Nephron (organoid): ENCODE measurements around the gene PLPP3.

ENCODE experiments used
- H3K27ac Mint-ChIP-seq, 3 experiments: 2 replicates each; pipeline ENCODE4 v1.8.0; 2020; ENCODE audit warnings: mixed read lengths in 3 of 3, mild to moderate bottlenecking in 2 of 3, moderate library complexity in 1 of 3
- H3K27me3 Mint-ChIP-seq: 2 replicates; pipeline ENCODE4 v1.8.0; 2021; ENCODE audit warnings: low read depth, mild to moderate bottlenecking, moderate library complexity, mixed read lengths
- H3K36me3 Mint-ChIP-seq: 2 replicates; pipeline ENCODE4 v1.8.0; 2020; ENCODE audit warnings: low read depth, mixed read lengths
- H3K4me1 Mint-ChIP-seq: 2 replicates; pipeline ENCODE4 v1.8.0; 2020; ENCODE audit warnings: mixed read lengths
- H3K4me3 Mint-ChIP-seq, 3 experiments: 2 replicates each; pipeline ENCODE4 v1.8.0; 2020; ENCODE audit warnings: mild to moderate bottlenecking in 3 of 3, mixed read lengths in 3 of 3, moderate library complexity in 2 of 3
- H3K9me3 Mint-ChIP-seq: 2 replicates; pipeline ENCODE4 v1.8.0; 2020; ENCODE audit warnings: mixed read lengths
- TF ChIP-seq, protein P1 (sequence below), 3 experiments: fragments of 200-600 bp; sonication (generic); IDR thresholded peaks; one replicate each; pipeline ENCODE4 v1.5.0; 2021; ENCODE audit warnings: antibody characterized with exemption in 3 of 3; ENCODE audit not compliant: unreplicated experiment in 3 of 3

Gene PLPP3

DNA sequence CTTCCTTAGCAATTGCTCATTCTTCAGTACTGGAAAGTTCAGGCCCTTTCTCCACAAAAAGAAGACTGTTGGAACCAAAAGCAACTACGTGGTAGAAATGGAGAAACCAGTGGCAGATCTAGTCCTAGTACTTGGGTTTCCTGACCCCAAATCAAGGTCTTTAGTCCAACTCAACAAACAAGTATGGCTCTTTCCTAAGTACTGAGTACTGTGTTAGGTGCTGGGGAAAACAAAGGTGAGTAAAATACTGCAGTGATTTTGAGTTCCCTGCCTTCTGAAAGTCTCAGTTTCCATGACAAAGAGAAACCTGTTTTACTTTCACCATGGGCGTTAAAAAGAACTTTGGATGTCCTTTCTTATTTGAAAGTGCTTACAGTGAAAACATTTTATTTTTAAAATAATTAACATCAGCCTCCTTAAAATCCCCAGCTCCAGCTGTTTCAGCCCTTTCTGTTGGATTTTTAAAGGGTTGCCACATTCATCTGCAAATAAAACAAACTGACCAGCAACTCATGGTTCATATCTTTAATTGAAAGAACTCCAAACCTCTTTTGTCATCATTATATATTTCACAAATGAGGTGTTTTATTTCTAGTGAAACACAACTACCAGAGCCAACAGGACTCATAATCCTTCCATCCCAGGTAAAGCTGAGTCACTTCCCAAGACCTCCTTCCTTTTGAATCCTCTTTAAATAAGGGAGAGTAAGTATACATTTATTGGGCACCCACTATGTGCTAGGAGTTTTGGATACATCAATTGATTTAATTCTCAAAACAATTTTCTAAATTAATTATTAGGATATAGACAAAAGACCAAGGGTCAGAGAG lies 35.4 kb downstream of the PLPP3 start:
- Mint-ChIP-seq H3K36me3 (peaks cover 25% of the 10 kb centered on the region), H3K4me1 (peaks cover 67% of the 10 kb centered on the region)

DNA sequence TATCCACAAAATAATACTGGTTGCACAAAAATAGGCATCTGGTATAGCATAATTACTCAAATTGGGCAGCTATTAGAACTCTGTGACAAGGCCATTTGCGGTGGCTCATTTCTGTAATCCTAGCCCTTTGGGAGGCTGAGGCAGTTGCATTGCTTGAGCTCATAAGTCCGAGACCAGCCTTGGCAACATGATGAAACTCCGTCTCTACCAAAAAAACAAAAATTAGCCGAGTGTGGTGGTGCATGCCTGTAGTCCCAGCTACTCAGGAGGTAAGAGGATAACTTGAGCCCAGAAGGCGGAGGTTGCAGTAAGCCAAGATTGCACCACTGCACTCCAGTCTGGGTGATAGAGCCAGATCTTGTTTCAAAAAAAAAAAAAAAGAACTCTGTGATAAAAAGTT lies 36.7 kb downstream of the PLPP3 start:
- TF ChIP-seq, protein P1, sequence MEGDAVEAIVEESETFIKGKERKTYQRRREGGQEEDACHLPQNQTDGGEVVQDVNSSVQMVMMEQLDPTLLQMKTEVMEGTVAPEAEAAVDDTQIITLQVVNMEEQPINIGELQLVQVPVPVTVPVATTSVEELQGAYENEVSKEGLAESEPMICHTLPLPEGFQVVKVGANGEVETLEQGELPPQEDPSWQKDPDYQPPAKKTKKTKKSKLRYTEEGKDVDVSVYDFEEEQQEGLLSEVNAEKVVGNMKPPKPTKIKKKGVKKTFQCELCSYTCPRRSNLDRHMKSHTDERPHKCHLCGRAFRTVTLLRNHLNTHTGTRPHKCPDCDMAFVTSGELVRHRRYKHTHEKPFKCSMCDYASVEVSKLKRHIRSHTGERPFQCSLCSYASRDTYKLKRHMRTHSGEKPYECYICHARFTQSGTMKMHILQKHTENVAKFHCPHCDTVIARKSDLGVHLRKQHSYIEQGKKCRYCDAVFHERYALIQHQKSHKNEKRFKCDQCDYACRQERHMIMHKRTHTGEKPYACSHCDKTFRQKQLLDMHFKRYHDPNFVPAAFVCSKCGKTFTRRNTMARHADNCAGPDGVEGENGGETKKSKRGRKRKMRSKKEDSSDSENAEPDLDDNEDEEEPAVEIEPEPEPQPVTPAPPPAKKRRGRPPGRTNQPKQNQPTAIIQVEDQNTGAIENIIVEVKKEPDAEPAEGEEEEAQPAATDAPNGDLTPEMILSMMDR (IDR thresholded peaks at IDR 0.05; ENCODE audit: unreplicated experiment in 3 of 3) = no peak
- Mint-ChIP-seq H3K4me3 (no peak overlapping the region), H3K4me1 (peaks cover 61% of the 10 kb centered on the region), H3K27me3 (no peaks in the 10 kb centered on the region), H3K9me3 (no peaks in the 10 kb centered on the region), H3K36me3 (peaks cover 30% of the 10 kb centered on the region), H3K27ac (peak overlapping the region in 1 of 3 experiments; percentile 20)

More for the DNA sequence above, 35.4 kb downstream of the PLPP3 start:
- H3K27me3 Mint-ChIP-seq = no peaks in the 10 kb centered on the region
- TF ChIP-seq, protein P1 (IDR thresholded peaks at IDR 0.05; ENCODE audit: unreplicated experiment in 3 of 3) = no peak
- no peaks in the 10 kb centered on the region for H3K9me3 Mint-ChIP-seq
- H3K4me3 Mint-ChIP-seq = no peak overlapping the region
- peak overlapping the region in 2 of 3 experiments; percentile 36 to 40 for H3K27ac Mint-ChIP-seq

DNA sequence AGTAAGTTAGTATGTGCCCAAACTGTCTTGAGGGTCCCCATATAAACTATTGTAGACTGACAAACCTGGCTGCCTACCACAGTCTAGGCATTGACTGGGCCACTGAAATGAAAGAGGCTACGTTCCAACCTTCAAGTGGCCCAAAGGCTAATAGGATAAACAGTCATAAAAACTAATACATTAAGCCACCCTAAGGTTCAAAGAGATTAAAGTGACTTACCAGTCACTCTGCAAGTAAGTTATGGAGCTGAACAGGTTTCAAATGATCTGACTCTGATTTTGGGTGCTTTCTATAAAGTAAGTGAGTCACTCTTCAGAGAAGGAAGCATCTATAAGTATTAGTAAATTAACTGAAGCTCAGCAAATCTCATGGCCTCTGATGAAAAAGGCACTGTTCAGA lies 38.0 kb downstream of the PLPP3 start:
- Mint-ChIP-seq H3K27ac (no peak overlapping the region), H3K27me3 (no peaks in the 10 kb centered on the region), H3K36me3 (peaks cover 38% of the 10 kb centered on the region), H3K4me3 (no peak overlapping the region), H3K9me3 (no peaks in the 10 kb centered on the region), H3K4me1 (peaks cover 58% of the 10 kb centered on the region)
- TF ChIP-seq, protein P1 (IDR thresholded peaks at IDR 0.05; ENCODE audit: unreplicated experiment in 3 of 3) = no peak

DNA sequence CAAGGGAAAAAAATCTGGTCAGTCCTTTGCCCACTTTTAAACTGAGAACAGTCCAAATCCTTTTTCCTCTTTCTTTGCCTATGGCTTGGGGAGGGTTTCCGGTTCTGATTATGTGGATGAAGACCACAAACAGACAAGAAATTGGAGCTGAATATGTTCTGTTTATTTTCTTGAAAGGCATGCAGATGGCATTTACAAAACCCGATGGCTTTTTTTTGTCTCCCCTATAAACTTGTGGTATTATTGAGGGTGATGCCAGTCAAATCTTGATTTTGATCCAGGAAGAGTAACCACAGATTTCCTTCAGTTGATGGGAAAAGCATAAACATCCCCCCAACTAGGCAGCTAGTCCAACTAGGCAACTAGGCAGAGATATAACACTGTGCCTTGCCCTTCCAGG lies 38.9 kb downstream of the PLPP3 start:
- H3K4me1 Mint-ChIP-seq = peaks cover 53% of the 10 kb centered on the region
- H3K4me3 Mint-ChIP-seq = no peak overlapping the region
- TF ChIP-seq, protein P1 (IDR thresholded peaks at IDR 0.05; ENCODE audit: unreplicated experiment in 3 of 3) = no peak
- H3K27me3 Mint-ChIP-seq = no peaks in the 10 kb centered on the region
- peak overlapping the region in 1 of 3 experiments; percentile 19 for H3K27ac Mint-ChIP-seq
- H3K36me3 Mint-ChIP-seq = peaks cover 46% of the 10 kb centered on the region
- no peaks in the 10 kb centered on the region for H3K9me3 Mint-ChIP-seq

DNA sequence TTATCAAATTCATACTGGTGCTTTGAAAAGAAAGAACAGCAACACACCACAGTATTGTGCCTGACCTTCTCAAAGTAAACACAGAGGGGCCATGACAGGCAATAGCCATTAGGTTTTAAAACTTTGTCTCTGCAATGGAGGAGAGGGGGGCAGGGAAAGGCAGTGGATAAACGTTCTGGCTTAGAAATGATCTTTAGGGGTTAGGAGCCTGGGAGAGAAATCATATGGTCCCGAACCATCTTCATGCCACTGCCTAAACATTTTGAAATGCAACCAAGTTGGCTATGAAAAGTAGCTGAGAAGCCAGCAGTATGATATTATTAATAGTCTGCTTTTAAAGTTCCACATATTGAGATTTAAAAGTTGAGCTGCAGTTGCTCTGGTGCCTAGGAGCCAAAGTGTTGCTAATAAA lies 39.8 kb downstream of the PLPP3 start:
- Mint-ChIP-seq H3K36me3 (peaks cover 50% of the 10 kb centered on the region), H3K4me1 (peaks cover 51% of the 10 kb centered on the region), H3K27me3 (no peaks in the 10 kb centered on the region), H3K9me3 (no peaks in the 10 kb centered on the region), H3K27ac (peak overlapping the region; percentile 19 to 65 (median 19)), H3K4me3 (no peak overlapping the region)
- TF ChIP-seq, protein P1 (IDR thresholded peaks at IDR 0.05; ENCODE audit: unreplicated experiment in 3 of 3) = no peak

DNA sequence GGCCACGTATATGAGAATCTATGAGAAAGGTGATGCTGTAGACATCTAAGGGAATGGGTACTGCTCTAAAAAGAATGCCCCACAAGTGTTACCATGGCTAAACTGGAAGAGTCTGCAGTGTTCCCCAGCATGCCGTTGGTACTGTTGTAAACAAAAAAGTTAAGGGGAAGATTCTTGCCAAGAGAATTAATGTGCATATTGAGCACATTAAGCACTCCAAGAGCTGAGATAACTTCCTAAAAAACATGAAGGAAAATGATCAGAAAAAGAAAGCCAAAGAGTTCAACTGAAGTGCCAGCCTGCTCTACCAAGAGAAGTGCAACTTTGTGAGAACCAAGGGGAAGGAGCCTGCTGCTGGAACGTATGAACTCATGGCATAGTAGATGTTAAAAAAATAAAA lies 40.8 kb downstream of the PLPP3 start:
- Mint-ChIP-seq H3K27me3 (no peaks in the 10 kb centered on the region), H3K36me3 (peaks cover 58% of the 10 kb centered on the region), H3K4me1 (peaks cover 55% of the 10 kb centered on the region), H3K4me3 (no peak overlapping the region), H3K27ac (peak overlapping the region in 2 of 3 experiments; percentile 19 to 31), H3K9me3 (no peaks in the 10 kb centered on the region)
- TF ChIP-seq, protein P1 (IDR thresholded peaks at IDR 0.05; ENCODE audit: unreplicated experiment in 3 of 3) = no peak
